HepG2 (cell line): Measurements from ENCODE around the gene HPCAL1. TPM values are rescaled to one million over a fixed set of nuclear protein-coding genes. Genes with fewer than 3 reads are reported as not detected.
A peak's percentile ranks its signal among the peaks of the same experiment; 100 is the strongest.

Experiments
- KDM5A ChIP-seq: fragments of 200-600 bp; sonication (generic); IDR thresholded peaks from 2 replicates; pipeline ENCODE4 v1.7.0; 2018; ENCODE audit warnings: antibody characterized with exemption, mild to moderate bottlenecking, low read length, borderline replicate concordance
- NFATC3 ChIP-seq: sonication (generic); formaldehyde crosslinking; IDR thresholded peaks from 2 replicates; pipeline ENCODE4 v1.5.1; 2020; ENCODE audit warnings: mild to moderate bottlenecking, missing genetic modification reagents
- ZNF335 ChIP-seq: sonication (generic); formaldehyde crosslinking; IDR thresholded peaks from 2 replicates; pipeline ENCODE4 v1.4.0; 2020; ENCODE audit warnings: missing genetic modification reagents
- ZNF713 ChIP-seq: sonication (generic); formaldehyde crosslinking; IDR thresholded peaks from 2 replicates; pipeline ENCODE4 v1.4.0; 2020; ENCODE audit warnings: mild to moderate bottlenecking, missing genetic modification reagents
- polyA plus RNA-seq, 8 experiments: library from polyadenylated mRNA; depleted of rRNA in 3 of 8; stranded (reverse) in 7 of 8; unstranded in 1 of 8; fragments of >200 nt; fragmentation: Illumina TruSeq in 4 of 8; extraction: Trizol in 4 of 8; gene quantifications; 2 replicates each; pipeline versions ENCODE4 v1.2.1 to v1.2.3, GENCODE V29; 2011 to 2016; ENCODE audit warnings: low read depth in 4 of 8, missing spikeins in 1 of 8, mixed read lengths in 1 of 8; ENCODE audit not compliant: insufficient read depth in 1 of 8
- total RNA-seq, 5 experiments: library from RNA; depleted of rRNA; stranded (reverse); fragments of >200 nt; fragmentation: Illumina TruSeq; extraction: Trizol; gene quantifications; 2 replicates each; pipeline ENCODE4 v1.2.3, GENCODE V29; 2016; ENCODE audit warnings: low read depth in 1 of 5
- TF ChIP-seq, protein P1 (sequence below): sonication (generic); formaldehyde crosslinking; IDR thresholded peaks from 2 replicates; pipeline ENCODE4 v1.4.0; 2020; ENCODE audit warnings: missing genetic modification reagents
- TF ChIP-seq, protein P2 (sequence below): sonication (generic); formaldehyde crosslinking; IDR thresholded peaks from 2 replicates; pipeline ENCODE4 v1.8.0; 2022; ENCODE audit warnings: mild to moderate bottlenecking, missing genetic modification reagents; ENCODE audit not compliant: insufficient replicate concordance

HPCAL1 gene
- total and polyA plus RNA-seq, 2 of the 13 experiments (the other 11 are each of a cell fraction or from before 2014, with no cell fraction given) = 29.5 to 29.9 TPM

DNA sequence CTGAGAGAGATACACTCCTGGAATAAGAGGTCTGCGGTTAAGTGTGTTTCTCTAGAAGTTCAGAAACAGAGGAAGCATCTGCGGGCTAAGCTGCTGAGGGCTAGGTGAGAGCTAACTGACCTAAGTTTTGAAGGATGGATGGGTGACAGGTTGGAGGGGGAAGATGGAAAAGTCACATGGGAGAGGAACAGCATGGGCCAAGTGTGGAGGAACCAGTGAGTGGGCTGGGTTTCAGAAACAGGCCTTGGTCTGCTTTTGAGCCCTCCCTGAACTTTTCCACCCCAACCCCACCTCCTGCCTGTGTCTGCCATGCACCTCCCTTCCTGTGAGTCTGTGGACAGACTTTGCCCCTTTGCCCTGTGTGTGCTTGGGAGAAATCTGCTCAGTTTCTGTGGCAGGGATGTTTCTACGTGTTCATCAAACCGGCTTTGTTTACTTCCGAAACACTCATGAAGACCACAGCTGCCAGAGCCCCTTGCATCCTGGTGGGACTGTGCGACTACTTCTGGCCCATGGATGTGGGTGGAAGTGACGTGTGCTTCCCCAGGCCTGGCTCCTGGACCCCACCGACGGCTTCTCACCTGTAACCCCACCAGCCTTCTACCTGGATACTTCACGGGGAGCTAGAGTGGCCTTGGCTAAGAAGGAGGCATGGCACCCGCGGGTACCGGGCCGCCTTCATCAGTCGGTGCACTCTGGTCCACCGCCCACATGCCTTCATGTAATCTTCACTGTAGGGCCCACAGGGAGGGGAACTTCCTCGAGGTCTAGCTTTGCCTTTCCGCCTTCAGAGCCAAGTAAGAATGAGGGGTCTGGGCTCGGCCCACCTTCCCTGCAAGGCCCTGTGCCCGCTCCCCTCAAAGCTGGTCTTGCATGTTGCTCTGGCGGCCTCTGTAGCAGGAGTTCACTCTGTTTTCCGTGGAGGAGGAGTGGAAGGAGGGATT lies 1.4 kb upstream of the HPCAL1 start (continued):
- TF ChIP-seq KDM5A = 0 out of 2 replicates have a peak, but pooled peaks have one; percentile 22
- TF ChIP-seq ZNF713 (CRISPR knock-in tag) = no peak
- TF ChIP-seq, protein P1, sequence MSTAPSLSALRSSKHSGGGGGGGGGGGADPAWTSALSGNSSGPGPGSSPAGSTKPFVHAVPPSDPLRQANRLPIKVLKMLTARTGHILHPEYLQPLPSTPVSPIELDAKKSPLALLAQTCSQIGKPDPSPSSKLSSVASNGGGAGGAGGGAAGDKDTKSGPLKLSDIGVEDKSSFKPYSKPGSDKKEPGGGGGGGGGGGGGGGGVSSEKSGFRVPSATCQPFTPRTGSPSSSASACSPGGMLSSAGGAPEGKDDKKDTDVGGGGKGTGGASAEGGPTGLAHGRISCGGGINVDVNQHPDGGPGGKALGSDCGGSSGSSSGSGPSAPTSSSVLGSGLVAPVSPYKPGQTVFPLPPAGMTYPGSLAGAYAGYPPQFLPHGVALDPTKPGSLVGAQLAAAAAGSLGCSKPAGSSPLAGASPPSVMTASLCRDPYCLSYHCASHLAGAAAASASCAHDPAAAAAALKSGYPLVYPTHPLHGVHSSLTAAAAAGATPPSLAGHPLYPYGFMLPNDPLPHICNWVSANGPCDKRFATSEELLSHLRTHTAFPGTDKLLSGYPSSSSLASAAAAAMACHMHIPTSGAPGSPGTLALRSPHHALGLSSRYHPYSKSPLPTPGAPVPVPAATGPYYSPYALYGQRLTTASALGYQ (CRISPR knock-in tag) = 0 out of 2 replicates have a peak, but pooled peaks have one; percentile 49
- no peak for TF ChIP-seq ZNF335 (CRISPR knock-in tag)
- TF ChIP-seq NFATC3 (CRISPR knock-in tag) = no peak
- TF ChIP-seq, protein P2, sequence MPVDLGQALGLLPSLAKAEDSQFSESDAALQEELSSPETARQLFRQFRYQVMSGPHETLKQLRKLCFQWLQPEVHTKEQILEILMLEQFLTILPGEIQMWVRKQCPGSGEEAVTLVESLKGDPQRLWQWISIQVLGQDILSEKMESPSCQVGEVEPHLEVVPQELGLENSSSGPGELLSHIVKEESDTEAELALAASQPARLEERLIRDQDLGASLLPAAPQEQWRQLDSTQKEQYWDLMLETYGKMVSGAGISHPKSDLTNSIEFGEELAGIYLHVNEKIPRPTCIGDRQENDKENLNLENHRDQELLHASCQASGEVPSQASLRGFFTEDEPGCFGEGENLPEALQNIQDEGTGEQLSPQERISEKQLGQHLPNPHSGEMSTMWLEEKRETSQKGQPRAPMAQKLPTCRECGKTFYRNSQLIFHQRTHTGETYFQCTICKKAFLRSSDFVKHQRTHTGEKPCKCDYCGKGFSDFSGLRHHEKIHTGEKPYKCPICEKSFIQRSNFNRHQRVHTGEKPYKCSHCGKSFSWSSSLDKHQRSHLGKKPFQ (CRISPR knock-in tag) = peak; percentile 79
